HEK293 (cell line): ENCODE results near the gene BORA.

Experiments used
- CTCF ChIA-PET: fragments of 350-600 bp; formaldehyde crosslinking; extraction: SDS; loops from one replicate; lab custom pipeline; 2021; ENCODE audit warnings: antibody characterized with exemption; lab: Yijun Ruan, JAX
- POLR2A ChIA-PET: fragments of 300-600 bp; formaldehyde crosslinking; extraction: SDS; loops from one replicate; lab custom pipeline; 2020; ENCODE audit warnings: antibody characterized with exemption, inconsistent platforms; lab: Yijun Ruan, JAX
- H3K27ac ChIP-seq: fragments of 200-500 bp; sonication (Bioruptor generic); 2 replicates; pipeline ENCODE4 v1.5.1; 2014; ENCODE audit warnings: low read depth, low read length, control low read depth, inconsistent platforms; ENCODE audit errors: extremely low read depth
- H3K36me3 ChIP-seq, 2 experiments: fragments of 200-500 bp in 1 of 2; sonication (Bioruptor generic) in 1 of 2; 1 replicate in 1 of 2; 2 replicates in 1 of 2; pipeline ENCODE4 v1.5.1; 2014 to 2017; ENCODE audit warnings: inconsistent platforms in 2 of 2, low read length in 2 of 2; ENCODE audit not compliant: control insufficient read depth in 2 of 2, insufficient read depth in 1 of 2
- H3K4me1 ChIP-seq: fragments of 200-500 bp; sonication (Bioruptor generic); 2 replicates; pipeline ENCODE4 v1.5.1; 2014; ENCODE audit warnings: mild to moderate bottlenecking, low read length, inconsistent platforms; ENCODE audit not compliant: control insufficient read depth, insufficient read depth
- H3K4me3 ChIP-seq: 2 replicates; pipeline ENCODE4 v1.5.1; 2011; ENCODE audit warnings: low read depth, mild to moderate bottlenecking, control low read depth, low read length, moderate library complexity
- H3K9me3 ChIP-seq: fragments of 200-500 bp; sonication (Bioruptor generic); 2 replicates; pipeline ENCODE4 v1.5.1; 2014; ENCODE audit warnings: low read depth, low read length, inconsistent platforms; ENCODE audit not compliant: control insufficient read depth, insufficient read depth
- HOXA7 ChIP-seq: sonication (generic); formaldehyde crosslinking; IDR thresholded peaks from 2 replicates; pipeline ENCODE4 v1.8.1; 2022; ENCODE audit warnings: missing genetic modification reagents, borderline replicate concordance
- REPIN1 ChIP-seq: fragments of 450-650 bp; formaldehyde crosslinking; IDR thresholded peaks from 2 replicates; pipeline ENCODE4 v1.5.1; 2017; ENCODE audit warnings: missing biosample characterization, missing genetic modification characterization, low read depth
- REST ChIP-seq: fragments of 450-650 bp; formaldehyde crosslinking; IDR thresholded peaks from 2 replicates; pipeline ENCODE4 v1.5.1; 2016; ENCODE audit warnings: missing biosample characterization, missing genetic modification characterization
- SCRT1 ChIP-seq: fragments of 450-650 bp; formaldehyde crosslinking; IDR thresholded peaks from 2 replicates; pipeline ENCODE4 v1.5.1; 2016; ENCODE audit warnings: missing biosample characterization, missing genetic modification characterization, borderline replicate concordance
- SCRT2 ChIP-seq: fragments of 450-650 bp; formaldehyde crosslinking; IDR thresholded peaks from 2 replicates; pipeline ENCODE4 v1.5.1; 2016; ENCODE audit warnings: missing biosample characterization, missing genetic modification characterization
- SETDB1 ChIP-seq: IDR thresholded peaks from one replicate; pipeline ENCODE4 v1.6.1; 2017; ENCODE audit warnings: mild to moderate bottlenecking, low read length, moderate library complexity, mixed read lengths; ENCODE audit not compliant: insufficient read length
- WT1 ChIP-seq: fragments of 450-650 bp; formaldehyde crosslinking; IDR thresholded peaks from 2 replicates; pipeline ENCODE4 v1.5.1; 2016; ENCODE audit warnings: missing biosample characterization, missing genetic modification characterization
- ZBTB1 ChIP-seq: fragments of 450-650 bp; formaldehyde crosslinking; IDR thresholded peaks from 2 replicates; pipeline ENCODE4 v1.5.1; 2016; ENCODE audit warnings: missing biosample characterization, missing genetic modification characterization
- ZBTB6 ChIP-seq: fragments of 450-650 bp; formaldehyde crosslinking; IDR thresholded peaks from 2 replicates; pipeline ENCODE4 v1.5.1; 2017; ENCODE audit warnings: missing biosample characterization, missing genetic modification characterization
- ZBTB8A ChIP-seq: fragments of 450-650 bp; formaldehyde crosslinking; IDR thresholded peaks from 2 replicates; pipeline ENCODE4 v1.5.1; 2016; ENCODE audit warnings: missing biosample characterization, missing genetic modification characterization
- ZNF146 ChIP-seq: fragments of 450-650 bp; formaldehyde crosslinking; IDR thresholded peaks from 2 replicates; pipeline ENCODE4 v1.5.1; 2016; ENCODE audit warnings: missing biosample characterization, missing genetic modification characterization
- ZNF155 ChIP-seq: fragments of 450-650 bp; formaldehyde crosslinking; IDR thresholded peaks from 2 replicates; pipeline ENCODE4 v1.5.1; 2016; ENCODE audit warnings: missing biosample characterization, missing genetic modification characterization
- ZNF239 ChIP-seq: fragments of 450-650 bp; formaldehyde crosslinking; IDR thresholded peaks from 2 replicates; pipeline ENCODE4 v1.5.1; 2016; ENCODE audit warnings: missing biosample characterization, missing genetic modification characterization
- ZNF548 ChIP-seq: fragments of 450-650 bp; formaldehyde crosslinking; IDR thresholded peaks from 2 replicates; pipeline ENCODE4 v1.5.1; 2016; ENCODE audit warnings: missing biosample characterization, missing genetic modification characterization
- ZNF585B ChIP-seq: fragments of 450-650 bp; formaldehyde crosslinking; IDR thresholded peaks from 2 replicates; pipeline ENCODE4 v1.5.1; 2016; ENCODE audit warnings: missing biosample characterization, missing genetic modification characterization
- ZNF623 ChIP-seq: fragments of 450-650 bp; formaldehyde crosslinking; IDR thresholded peaks from 2 replicates; pipeline ENCODE4 v1.5.1; 2016; ENCODE audit warnings: missing biosample characterization, missing genetic modification characterization
- ZNF645 ChIP-seq: fragments of 450-650 bp; formaldehyde crosslinking; IDR thresholded peaks from 2 replicates; pipeline ENCODE4; 2016; ENCODE audit warnings: missing biosample characterization, missing genetic modification characterization
- ZNF670 ChIP-seq: fragments of 450-650 bp; formaldehyde crosslinking; IDR thresholded peaks from 2 replicates; pipeline ENCODE4 v1.5.1; 2016; ENCODE audit warnings: missing biosample characterization, missing genetic modification characterization, low read depth
- ZNF692 ChIP-seq: fragments of 450-650 bp; formaldehyde crosslinking; IDR thresholded peaks from 2 replicates; pipeline ENCODE4 v1.5.1; 2016; ENCODE audit warnings: missing biosample characterization, missing genetic modification characterization
- ZNF776 ChIP-seq: fragments of 450-650 bp; formaldehyde crosslinking; IDR thresholded peaks from 2 replicates; pipeline ENCODE4 v1.5.0; 2017; ENCODE audit warnings: missing biosample characterization, missing genetic modification characterization, borderline replicate concordance
- ZSCAN5A ChIP-seq: fragments of 450-650 bp; formaldehyde crosslinking; IDR thresholded peaks from 2 replicates; pipeline ENCODE4 v1.5.1; 2016; ENCODE audit warnings: missing biosample characterization, missing genetic modification characterization

Gene BORA

GRCh38 chr13:72696579-72696978, 31.1 kb upstream of the BORA start (continued):
- no peak for TF ChIP-seq ZSCAN5A (tag by site-specific recombination)
- no peak for TF ChIP-seq HOXA7 (CRISPR knock-in tag)
- TF ChIP-seq, all 188 proteins: peak for 1

- POLR2A ChIA-PET = no interaction called here
- CTCF ChIA-PET = interaction anchor here (0.6 to 1.3 kb wide), 4 partner anchors 47 to 404 kb away, joined by 3 to 6 read pairs (median 4); no protein-coding TSS in a partner anchor
- H3K4me3 ChIP-seq = no peak overlapping the region
- H3K27ac ChIP-seq = no peak overlapping the region
- H3K4me1 ChIP-seq = no peaks in the 10 kb centered on the region
- H3K9me3 ChIP-seq = no peaks in the 10 kb centered on the region
- H3K36me3 ChIP-seq = no peaks in the 10 kb centered on the region
- peak; percentile 62 for TF ChIP-seq ZNF585B (tag by site-specific recombination)
- no peak for TF ChIP-seq ZBTB8A (tag by site-specific recombination)
These were observed 29.6 kb upstream of the BORA start for GRCh38 chr13:72698164-72698563.

- Histone ChIP-seq H3K9me3 (no peaks in the 10 kb centered on the region), H3K27ac (no peak overlapping the region), H3K4me1 (no peaks in the 10 kb centered on the region), H3K36me3 (no peaks in the 10 kb centered on the region), H3K4me3 (no peak overlapping the region)
- TF ChIP-seq ZBTB6 = no peak
- TF ChIP-seq ZSCAN5A (tag by site-specific recombination) = no peak
- TF ChIP-seq SCRT2 (tag by site-specific recombination) = no peak
- TF ChIP-seq ZNF692 = no peak
- no peak for TF ChIP-seq ZNF623 (tag by site-specific recombination)
- TF ChIP-seq SCRT1 (tag by site-specific recombination) = no peak
- no peak for TF ChIP-seq ZNF155 (tag by site-specific recombination)
- TF ChIP-seq ZBTB1 (tag by site-specific recombination) = no peak
- ChIA-PET CTCF (no interaction called here), POLR2A (no interaction called here)
These were observed 27.2 kb upstream of the BORA start for GRCh38 chr13:72700509-72700908.

- H3K36me3 ChIP-seq = peaks cover 6 to 74% of the 10 kb centered on the region in 2 experiments; a peak in 2 of 3 replicates
- no peak overlapping the region for H3K27ac ChIP-seq
- no peak overlapping the region for H3K4me3 ChIP-seq
- CTCF ChIA-PET = interaction anchor here (0.7 kb wide), 1 partner anchor 81 kb away, joined by 3 read pairs; no protein-coding TSS in a partner anchor
- POLR2A ChIA-PET = no interaction called here
- H3K4me1 ChIP-seq = no peaks in the 10 kb centered on the region
- H3K9me3 ChIP-seq = no peaks in the 10 kb centered on the region
- TF ChIP-seq ZNF670 (tag by site-specific recombination) = no peak
- TF ChIP-seq WT1 = no peak
- TF ChIP-seq ZNF645 (tag by site-specific recombination) = no peak
- no peak for TF ChIP-seq ZNF239 (tag by site-specific recombination)
- no peak for TF ChIP-seq ZNF146
- TF ChIP-seq ZNF776 (tag by site-specific recombination) = no peak
- TF ChIP-seq SETDB1 = no peak
- TF ChIP-seq REST (tag by site-specific recombination) = no peak
- no peak for TF ChIP-seq ZNF548 (tag by site-specific recombination)
- no peak for TF ChIP-seq REPIN1 (tag by site-specific recombination)
These were observed 10.9 kb upstream of the BORA start for GRCh38 chr13:72716776-72717175.
